GM21717 (cell line): ENCODE results near the gene LETM1.

Experiments
- ATAC-seq: cut with Tn5 transposase; IDR thresholded peaks from one replicate; pipeline ENCODE4 v1.9.1; 2021; ENCODE audit warnings: mild to moderate bottlenecking, moderate library complexity; ENCODE audit not compliant: unreplicated experiment

Gene LETM1

GRCh38 chr4:1808851-1809753, 46.9 kb downstream of the LETM1 start:
- no peak for ATAC-seq

GRCh38 chr4:1808396-1808795, 47.6 kb downstream of the LETM1 start:
- ATAC-seq = no peak

GRCh38 chr4:1807332-1807777, 48.6 kb downstream of the LETM1 start:
- ATAC-seq = no peak

- ATAC-seq = no peak
Measured at GRCh38 chr4:1806596-1807331, 49.2 kb downstream of the LETM1 start.

DNA sequence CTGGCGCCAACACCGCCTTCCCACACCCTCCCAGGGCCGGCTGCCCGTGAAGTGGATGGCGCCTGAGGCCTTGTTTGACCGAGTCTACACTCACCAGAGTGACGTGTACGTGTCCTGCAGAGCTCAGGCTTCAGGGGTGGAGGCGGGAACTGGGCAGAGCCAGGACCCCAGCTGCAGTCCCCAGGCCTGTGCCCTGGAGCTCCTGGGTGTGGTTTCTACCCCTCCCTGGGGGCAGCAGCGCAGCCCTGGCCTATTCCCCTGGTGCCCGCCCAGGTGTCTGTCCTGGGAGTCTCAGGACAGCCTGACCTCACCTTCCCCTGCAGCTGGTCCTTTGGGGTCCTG, 49.8 kb downstream of the LETM1 start:
- ATAC-seq = no peak

DNA sequence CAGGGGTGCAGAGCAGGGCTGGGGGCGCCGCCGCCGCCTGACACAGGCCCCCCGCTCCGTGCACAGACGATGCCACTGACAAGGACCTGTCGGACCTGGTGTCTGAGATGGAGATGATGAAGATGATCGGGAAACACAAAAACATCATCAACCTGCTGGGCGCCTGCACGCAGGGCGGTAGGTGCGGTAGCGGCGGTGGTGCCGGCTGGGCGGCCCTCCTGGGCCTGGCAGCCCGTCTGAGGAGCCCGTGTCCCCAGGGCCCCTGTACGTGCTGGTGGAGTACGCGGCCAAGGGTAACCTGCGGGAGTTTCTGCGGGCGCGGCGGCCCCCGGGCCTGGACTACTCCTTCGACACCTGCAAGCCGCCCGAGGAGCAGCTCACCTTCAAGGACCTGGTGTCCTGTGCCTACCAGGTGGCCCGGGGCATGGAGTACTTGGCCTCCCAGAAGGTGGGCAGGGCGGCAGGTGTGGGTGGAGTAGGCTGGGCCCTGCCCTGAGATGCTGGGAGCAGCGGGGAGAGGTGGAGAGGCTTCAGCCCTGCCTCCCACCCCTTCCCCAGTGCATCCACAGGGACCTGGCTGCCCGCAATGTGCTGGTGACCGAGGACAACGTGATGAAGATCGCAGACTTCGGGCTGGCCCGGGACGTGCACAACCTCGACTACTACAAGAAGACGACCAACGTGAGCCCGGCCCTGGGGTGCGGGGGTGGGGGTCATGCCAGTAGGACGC, 50.3 kb downstream of the LETM1 start:
- ATAC-seq = no peak

GRCh38 chr4:1804638-1805492, 51.1 kb downstream of the LETM1 start:
- ATAC-seq = no peak

- no peak for ATAC-seq
Measured at GRCh38 chr4:1803523-1804423, 52.2 kb downstream of the LETM1 start.

DNA sequence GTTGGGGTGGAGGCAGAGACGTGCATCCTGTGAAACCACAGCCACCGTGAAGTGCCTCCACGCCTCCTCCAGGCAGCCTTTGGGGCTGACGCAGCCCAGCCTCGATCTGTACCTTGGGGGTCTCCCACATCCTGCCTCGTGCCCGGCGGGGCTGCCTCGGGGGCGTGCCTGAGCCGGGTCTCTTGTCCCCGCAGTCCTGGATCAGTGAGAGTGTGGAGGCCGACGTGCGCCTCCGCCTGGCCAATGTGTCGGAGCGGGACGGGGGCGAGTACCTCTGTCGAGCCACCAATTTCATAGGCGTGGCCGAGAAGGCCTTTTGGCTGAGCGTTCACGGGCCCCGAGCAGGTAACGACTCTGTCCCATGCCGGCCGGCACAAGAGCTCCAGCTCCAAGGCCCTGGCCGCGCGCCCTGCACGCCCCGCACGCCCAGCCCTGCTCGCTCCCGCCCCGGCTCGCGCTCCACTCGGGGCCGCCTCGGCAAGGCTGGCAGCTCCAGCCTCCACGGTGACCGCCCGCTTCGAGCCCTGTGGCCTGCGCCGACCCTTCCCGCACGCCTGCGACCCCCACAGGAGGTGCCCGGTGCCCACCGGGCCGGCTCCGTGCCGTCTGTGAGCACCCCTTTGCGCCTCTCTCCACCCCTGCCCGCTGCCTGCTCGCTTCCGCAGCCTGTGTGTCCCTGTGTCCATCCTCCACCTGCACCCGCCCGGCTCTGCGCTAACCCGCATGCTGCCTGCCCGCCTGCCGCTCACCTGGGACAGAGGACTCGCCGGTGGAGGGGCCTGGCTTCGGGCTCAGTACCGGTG, 53.0 kb downstream of the LETM1 start:
- no peak for ATAC-seq

- no peak for ATAC-seq
Measured at GRCh38 chr4:1802151-1802715, 53.7 kb downstream of the LETM1 start.

DNA sequence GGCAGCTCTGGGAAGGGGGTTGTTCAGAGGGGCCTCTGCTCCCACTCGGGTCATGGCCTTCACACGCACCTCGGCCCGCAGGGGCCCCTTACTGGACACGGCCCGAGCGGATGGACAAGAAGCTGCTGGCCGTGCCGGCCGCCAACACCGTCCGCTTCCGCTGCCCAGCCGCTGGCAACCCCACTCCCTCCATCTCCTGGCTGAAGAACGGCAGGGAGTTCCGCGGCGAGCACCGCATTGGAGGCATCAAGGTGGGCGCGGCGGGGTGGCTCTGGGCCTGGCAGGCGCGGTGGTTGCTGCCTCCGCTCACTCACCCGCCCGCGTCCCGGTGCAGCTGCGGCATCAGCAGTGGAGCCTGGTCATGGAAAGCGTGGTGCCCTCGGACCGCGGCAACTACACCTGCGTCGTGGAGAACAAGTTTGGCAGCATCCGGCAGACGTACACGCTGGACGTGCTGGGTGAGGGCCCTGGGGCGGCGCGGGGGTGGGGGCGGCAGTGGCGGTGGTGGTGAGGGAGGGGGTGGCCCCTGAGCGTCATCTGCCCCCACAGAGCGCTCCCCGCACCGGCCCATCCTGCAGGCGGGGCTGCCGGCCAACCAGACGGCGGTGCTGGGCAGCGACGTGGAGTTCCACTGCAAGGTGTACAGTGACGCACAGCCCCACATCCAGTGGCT, 54.5 kb downstream of the LETM1 start:
- ATAC-seq = no peak

GRCh38 chr4:1800805-1801204, 55.2 kb downstream of the LETM1 start:
- no peak for ATAC-seq

DNA sequence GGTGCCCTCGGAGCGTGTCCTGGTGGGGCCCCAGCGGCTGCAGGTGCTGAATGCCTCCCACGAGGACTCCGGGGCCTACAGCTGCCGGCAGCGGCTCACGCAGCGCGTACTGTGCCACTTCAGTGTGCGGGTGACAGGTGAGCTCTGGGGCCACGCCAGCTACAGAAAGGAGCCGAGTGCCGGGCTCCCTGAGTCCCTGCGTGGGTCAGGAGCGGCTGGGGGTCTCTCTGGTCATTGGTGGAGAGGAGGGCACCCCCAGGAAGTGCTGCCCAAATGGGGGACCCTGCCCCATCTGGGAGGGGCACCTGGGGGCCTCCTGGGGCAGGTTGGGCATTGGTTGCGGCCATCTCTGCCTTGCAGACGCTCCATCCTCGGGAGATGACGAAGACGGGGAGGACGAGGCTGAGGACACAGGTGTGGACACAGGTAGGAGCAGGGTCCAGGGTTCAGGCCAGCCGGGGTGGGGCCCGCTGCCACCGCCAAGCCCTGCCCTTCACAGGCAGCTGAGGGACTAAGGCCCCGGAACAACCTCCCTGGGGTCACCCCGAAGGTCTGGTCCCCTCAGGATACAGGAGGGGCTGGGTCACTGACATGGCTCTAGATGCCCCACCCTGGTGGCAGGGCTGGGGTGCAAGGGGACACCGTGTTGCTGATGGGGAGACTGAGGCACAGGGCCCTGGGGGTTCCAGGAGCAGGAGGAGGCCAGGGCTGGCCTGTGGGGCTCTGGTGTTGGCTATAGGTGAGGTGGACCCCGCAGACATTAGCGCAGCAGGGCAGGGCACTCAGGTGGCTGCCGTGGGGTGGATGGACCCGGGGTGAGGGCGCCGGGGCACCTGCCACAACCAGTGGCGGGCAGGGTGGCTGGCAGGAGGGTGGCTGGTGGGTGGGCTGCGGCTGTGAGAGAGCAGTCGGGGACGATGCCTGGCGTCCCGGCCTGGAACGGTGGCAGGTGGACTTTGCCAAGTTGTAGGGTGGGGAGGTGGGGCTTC, 56.3 kb downstream of the LETM1 start:
- ATAC-seq = no peak

- ATAC-seq = no peak
Measured at GRCh38 chr4:1798580-1799386, 57.2 kb downstream of the LETM1 start.

GRCh38 chr4:1797861-1798579, 57.9 kb downstream of the LETM1 start:
- no peak for ATAC-seq
